Upper lobe of left lung (tissue), 4 donors: ENCODE measurements around the gene TMPRSS4.

Source experiments
- EP300 ChIP-seq, 4 donors: sonication (generic); formaldehyde crosslinking; IDR thresholded peaks; one replicate each; pipeline ENCODE4 v1.5.1; 2017; ENCODE audit warnings: antibody characterized with exemption in 4 of 4, control low read depth in 2 of 4
- TF ChIP-seq, protein P1 (sequence below), 6 experiments: fragments of 450-650 bp in 4 of 6; fragments of 200-600 bp in 2 of 6; sonication (generic) in 2 of 6; IDR thresholded peaks; one replicate each; pipeline ENCODE4 v1.5.1; 2016 to 2019; ENCODE audit warnings: antibody characterized with exemption in 6 of 6

DNA sequence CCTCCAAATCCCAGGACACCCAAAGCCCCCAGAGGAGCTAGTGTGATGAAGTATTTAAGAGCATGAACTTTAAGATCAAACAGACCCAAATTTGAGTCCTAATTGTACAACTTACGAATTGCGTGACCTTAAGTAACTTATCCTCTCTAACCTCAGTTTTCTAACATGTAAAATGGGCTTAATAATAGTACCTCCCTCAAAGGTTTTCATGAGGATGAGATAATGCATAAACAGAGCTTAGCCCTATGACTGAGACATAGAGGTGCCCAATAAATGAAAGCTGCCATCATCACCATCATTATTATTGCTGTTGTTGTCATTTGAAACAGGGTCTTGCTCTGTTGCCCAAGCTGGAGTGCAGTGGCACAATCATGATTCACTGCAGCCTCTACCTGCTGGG is 90.4 kb downstream of the TMPRSS4 start:
- no peak for TF ChIP-seq EP300 (IDR thresholded peaks at IDR 0.05)
- TF ChIP-seq, protein P1, sequence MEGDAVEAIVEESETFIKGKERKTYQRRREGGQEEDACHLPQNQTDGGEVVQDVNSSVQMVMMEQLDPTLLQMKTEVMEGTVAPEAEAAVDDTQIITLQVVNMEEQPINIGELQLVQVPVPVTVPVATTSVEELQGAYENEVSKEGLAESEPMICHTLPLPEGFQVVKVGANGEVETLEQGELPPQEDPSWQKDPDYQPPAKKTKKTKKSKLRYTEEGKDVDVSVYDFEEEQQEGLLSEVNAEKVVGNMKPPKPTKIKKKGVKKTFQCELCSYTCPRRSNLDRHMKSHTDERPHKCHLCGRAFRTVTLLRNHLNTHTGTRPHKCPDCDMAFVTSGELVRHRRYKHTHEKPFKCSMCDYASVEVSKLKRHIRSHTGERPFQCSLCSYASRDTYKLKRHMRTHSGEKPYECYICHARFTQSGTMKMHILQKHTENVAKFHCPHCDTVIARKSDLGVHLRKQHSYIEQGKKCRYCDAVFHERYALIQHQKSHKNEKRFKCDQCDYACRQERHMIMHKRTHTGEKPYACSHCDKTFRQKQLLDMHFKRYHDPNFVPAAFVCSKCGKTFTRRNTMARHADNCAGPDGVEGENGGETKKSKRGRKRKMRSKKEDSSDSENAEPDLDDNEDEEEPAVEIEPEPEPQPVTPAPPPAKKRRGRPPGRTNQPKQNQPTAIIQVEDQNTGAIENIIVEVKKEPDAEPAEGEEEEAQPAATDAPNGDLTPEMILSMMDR (IDR thresholded peaks at IDR 0.05) = no peak
